Spleen (tissue), 13 donors: ENCODE measurements around the gene DTNB. TPM values are rescaled to one million over a fixed set of nuclear protein-coding genes. Genes with fewer than 3 reads are reported as not detected.
A peak's percentile ranks its signal among the peaks of the same experiment; 100 is the strongest.

ENCODE experiments used
- DNase-seq: peaks from one replicate; pipeline ENCODE4 v3.0.0-alpha.2; 2020
- H3K27ac ChIP-seq, 8 donors: fragments of 200-600 bp; sonication (generic) in 7 of 8; 1 replicate in 4 of 8; 2 replicates in 4 of 8; pipeline versions ENCODE4 v1.5.0 to v1.8.0; 2016 to 2021; ENCODE audit warnings: inconsistent platforms in 4 of 8, mild to moderate bottlenecking in 4 of 8, moderate library complexity in 1 of 8
- H3K27me3 ChIP-seq, 7 donors: fragments of 200-600 bp; sonication (generic) in 6 of 7; replicated peaks in 1 of 7; 1 replicate in 4 of 7; 2 replicates in 3 of 7; pipeline versions ENCODE4 v1.5.0 to v1.8.0; 2016 to 2021; ENCODE audit warnings: inconsistent platforms in 3 of 7, mild to moderate bottlenecking in 1 of 7
- H3K36me3 ChIP-seq, 6 donors: fragments of 200-600 bp; sonication (generic) in 5 of 6; 1 replicate in 4 of 6; 2 replicates in 2 of 6; pipeline versions ENCODE4 v1.5.0 to v1.8.0; 2016 to 2021; ENCODE audit warnings: inconsistent platforms in 2 of 6
- H3K4me1 ChIP-seq, 6 donors: fragments of 200-600 bp; sonication (generic) in 5 of 6; 1 replicate in 3 of 6; 2 replicates in 3 of 6; pipeline versions ENCODE4 v1.5.0 to v1.8.0; 2016 to 2021; ENCODE audit warnings: inconsistent platforms in 3 of 6
- H3K4me3 ChIP-seq, 8 donors: fragments of 200-600 bp; sonication (generic) in 7 of 8; 1 replicate in 4 of 8; 2 replicates in 4 of 8; pipeline versions ENCODE4 v1.5.0 to v1.8.0; 2016 to 2021; ENCODE audit warnings: inconsistent platforms in 4 of 8, mild to moderate bottlenecking in 4 of 8, moderate library complexity in 2 of 8
- H3K9me3 ChIP-seq, 8 donors: fragments of 200-600 bp; sonication (generic) in 7 of 8; 1 replicate in 4 of 8; 2 replicates in 4 of 8; pipeline versions ENCODE4 v1.5.0 to v1.8.0; 2016 to 2021; ENCODE audit warnings: inconsistent platforms in 4 of 8
- POLR2A ChIP-seq, 3 donors: fragments of 450-650 bp; IDR thresholded peaks; one replicate each; pipeline ENCODE4 v1.5.1; 2017; ENCODE audit warnings: antibody characterized with exemption in 3 of 3, mild to moderate bottlenecking in 1 of 3
- POLR2AphosphoS5 ChIP-seq, 3 donors: sonication (generic); formaldehyde crosslinking; IDR thresholded peaks; one replicate each; pipeline ENCODE4 v1.5.1; 2017; ENCODE audit warnings: antibody characterized with exemption in 3 of 3
- WGBS, 5 donors: extraction: QIAGEN DNeasy Blood & Tissue Kit in 3 of 5; methylation state at CpG; one replicate each; pipeline versions ENCODE4 v1.1.5 to v1.1.7; 2013 to 2018; 5-methylcytosine and 5-hydroxymethylcytosine counted together
- intact Hi-C: fragments of 100-400 bp; cut with DNase I; formaldehyde crosslinking; loops from one replicate; pipeline ENCODE4 v1.15.0; 2023; ENCODE audit warnings: low total_unique reads
- long read RNA-seq, 2 donors: transcript quantifications; one replicate each; lab custom pipeline, GENCODE V29; 2026
- polyA plus RNA-seq, 3 donors: library from polyadenylated mRNA; stranded (reverse); fragments of 200-250 nt; gene quantifications; one replicate each; pipeline ENCODE4 v1.2.1, GENCODE V29; 2013
- total RNA-seq, 7 donors: library from RNA; depleted of rRNA in 3 of 7; stranded (reverse); fragments of >200 nt in 3 of 7; fragmentation: NEBNext Ultra II Directional in 4 of 7; extraction: Animal tissue kit (Norgen Biotek cat#: 25700) in 4 of 7; gene quantifications; one replicate each; pipeline versions ENCODE4 v1.1.0 to v1.2.1, GENCODE V29; 2016 to 2021
- TF ChIP-seq, protein P1 (sequence below), 11 experiments: fragments of 200-600 bp in 7 of 11; fragments of 450-650 bp in 4 of 11; sonication (generic) in 4 of 11; IDR thresholded peaks in 8 of 11; conservative IDR thresholded peaks in 3 of 11; 1 replicate in 7 of 11; 2 replicates in 4 of 11; pipeline versions ENCODE4 v1.4.0 to v1.8.0; 2016 to 2021; ENCODE audit warnings: antibody characterized with exemption in 11 of 11, inconsistent platforms in 4 of 11, mild to moderate bottlenecking in 1 of 11
- donor health status: healthy with polysubstance abuse.
- donor health status: DM: no; HTN: no; CAD: no; lungs with moderate emphysema.
- donor health status: DM: no; HTN: no; CAD: no.
- donor health status: Bipolar disorder and iron deficiency.
- donor health status: healthy.
- donor health status: DM: no; HTN: no; CAD: no.
- donor health status: DM: yes; HTN: yes; CAD: no.

DTNB gene
- total RNA-seq (10 to 100 TPM; 13.7 to 28.9 (median 23.9) TPM), polyA plus RNA-seq (1 to 10 TPM; 4.5 to 7.5 (median 5.3) TPM)
- long read RNA-seq, donor 1 = 0 reads
- long read RNA-seq, donor 2 = 0 reads

DNA sequence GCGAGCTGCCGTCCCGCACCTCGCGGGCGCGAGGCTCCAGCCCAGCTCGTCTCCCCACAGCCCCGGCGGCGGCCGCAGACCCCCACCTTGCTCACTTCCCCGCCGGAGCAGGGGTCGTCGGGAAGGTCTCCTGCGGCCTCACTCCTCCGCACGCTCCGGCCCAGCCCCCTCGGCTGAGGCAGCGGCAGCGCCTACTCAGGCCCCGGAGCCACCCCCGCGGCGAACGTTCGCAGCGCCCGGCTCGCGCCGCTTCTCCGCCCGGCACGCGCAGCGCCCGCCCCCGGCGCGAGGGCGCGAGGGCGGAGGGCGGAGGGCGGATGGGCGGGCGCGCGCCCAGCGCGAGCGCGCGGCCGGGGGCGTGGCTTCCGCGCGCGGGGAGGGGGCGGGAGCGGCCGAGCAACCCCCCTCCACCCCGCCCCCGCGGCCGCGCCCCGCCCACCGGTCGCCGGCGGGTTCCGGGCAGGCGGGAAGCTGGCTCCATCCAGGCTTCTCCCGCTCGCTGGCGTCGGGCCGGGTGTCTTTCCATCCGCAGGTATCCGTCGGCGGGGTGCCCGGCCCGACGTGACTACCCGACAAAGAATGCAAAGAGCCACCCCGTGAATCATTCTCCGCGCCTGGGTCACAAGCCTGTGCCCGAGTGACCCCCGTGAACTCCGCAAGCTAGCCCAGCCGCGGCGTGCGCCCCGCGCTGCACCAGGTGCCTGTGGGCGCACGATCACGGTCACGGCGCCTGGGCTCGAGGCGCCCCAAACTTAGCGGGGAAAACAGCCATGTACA is at the start of gene DTNB:
DTNB (minus strand) TSS at position 278 of the 777 bp plus-strand sequence. CDS start 20,917 bp downstream, outside the sequence.
- WGBS, 5 donors = 0 to 2% (median 1%) methylated on average over 8 to 111 of the region's 111 CpGs
- intact Hi-C loops = no loop called here

DNA sequence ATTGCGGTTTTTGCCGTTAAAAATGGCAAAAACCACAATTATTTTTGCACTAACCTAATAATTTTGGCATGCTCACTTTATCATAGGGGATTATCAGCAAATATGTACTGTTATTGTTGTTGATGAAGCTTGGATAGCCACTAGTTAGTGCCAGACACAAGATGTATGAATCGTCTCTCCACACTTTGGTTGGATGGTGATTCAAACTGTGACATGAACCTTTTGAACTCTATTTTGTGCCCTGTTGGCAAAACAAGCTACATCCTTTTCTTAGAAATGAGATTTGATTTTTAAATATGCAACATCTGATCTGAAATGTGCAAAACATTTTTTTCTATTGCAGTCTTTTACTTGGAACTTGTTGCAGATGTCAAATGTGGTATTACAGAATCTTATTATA is 48.8 kb upstream of the DTNB start:
- H3K27ac ChIP-seq = no peak overlapping the region
- no peak overlapping the region for H3K4me3 ChIP-seq
- H3K27me3 ChIP-seq = peaks cover 0 to 7% (median 0%) of the 10 kb centered on the region in 7 donors
- H3K36me3 ChIP-seq = no peaks in the 10 kb centered on the region
- H3K4me1 ChIP-seq = no peaks in the 10 kb centered on the region
- no peak for DNase-seq
- H3K9me3 ChIP-seq = no peaks in the 10 kb centered on the region
- WGBS, 5 donors = 80 to 84% (median 81%) methylated on average over 3 of the region's 3 CpGs
- intact Hi-C loops = no loop called here
- TF ChIP-seq POLR2AphosphoS5 (IDR thresholded peaks at IDR 0.05) (no peak), POLR2A (IDR thresholded peaks at IDR 0.05) (no peak)
- TF ChIP-seq, protein P1, sequence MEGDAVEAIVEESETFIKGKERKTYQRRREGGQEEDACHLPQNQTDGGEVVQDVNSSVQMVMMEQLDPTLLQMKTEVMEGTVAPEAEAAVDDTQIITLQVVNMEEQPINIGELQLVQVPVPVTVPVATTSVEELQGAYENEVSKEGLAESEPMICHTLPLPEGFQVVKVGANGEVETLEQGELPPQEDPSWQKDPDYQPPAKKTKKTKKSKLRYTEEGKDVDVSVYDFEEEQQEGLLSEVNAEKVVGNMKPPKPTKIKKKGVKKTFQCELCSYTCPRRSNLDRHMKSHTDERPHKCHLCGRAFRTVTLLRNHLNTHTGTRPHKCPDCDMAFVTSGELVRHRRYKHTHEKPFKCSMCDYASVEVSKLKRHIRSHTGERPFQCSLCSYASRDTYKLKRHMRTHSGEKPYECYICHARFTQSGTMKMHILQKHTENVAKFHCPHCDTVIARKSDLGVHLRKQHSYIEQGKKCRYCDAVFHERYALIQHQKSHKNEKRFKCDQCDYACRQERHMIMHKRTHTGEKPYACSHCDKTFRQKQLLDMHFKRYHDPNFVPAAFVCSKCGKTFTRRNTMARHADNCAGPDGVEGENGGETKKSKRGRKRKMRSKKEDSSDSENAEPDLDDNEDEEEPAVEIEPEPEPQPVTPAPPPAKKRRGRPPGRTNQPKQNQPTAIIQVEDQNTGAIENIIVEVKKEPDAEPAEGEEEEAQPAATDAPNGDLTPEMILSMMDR (IDR thresholded peaks at IDR 0.05 in 8 of 11, conservative IDR thresholded peaks at IDR 0.05 in 3 of 11) = no peak

More for the DNA sequence above, at the start of gene DTNB:
- H3K9me3 ChIP-seq = no peaks in the 10 kb centered on the region
- peak; percentile 96 for DNase-seq
- peak within 1 kb of the TSS; percentile 81 to 95 (median 91) for H3K27ac ChIP-seq
- no peaks in the 10 kb centered on the region for H3K36me3 ChIP-seq
- H3K4me1 ChIP-seq = peaks cover 3 to 31% (median 20%) of the 10 kb centered on the region in 6 donors
- peak within 1 kb of the TSS; percentile 72 to 95 (median 84) for H3K4me3 ChIP-seq
- H3K27me3 ChIP-seq = no peaks in the 10 kb centered on the region
- TF ChIP-seq POLR2A (IDR thresholded peaks at IDR 0.05) (peak in 1 of 3 donors; percentile 56), POLR2AphosphoS5 (IDR thresholded peaks at IDR 0.05) (peak; percentile 72 to 84 (median 84))
- TF ChIP-seq, protein P1 (IDR thresholded peaks at IDR 0.05 in 8 of 11, conservative IDR thresholded peaks at IDR 0.05 in 3 of 11) = peak in 1 of 11 experiments; percentile 12

DNA sequence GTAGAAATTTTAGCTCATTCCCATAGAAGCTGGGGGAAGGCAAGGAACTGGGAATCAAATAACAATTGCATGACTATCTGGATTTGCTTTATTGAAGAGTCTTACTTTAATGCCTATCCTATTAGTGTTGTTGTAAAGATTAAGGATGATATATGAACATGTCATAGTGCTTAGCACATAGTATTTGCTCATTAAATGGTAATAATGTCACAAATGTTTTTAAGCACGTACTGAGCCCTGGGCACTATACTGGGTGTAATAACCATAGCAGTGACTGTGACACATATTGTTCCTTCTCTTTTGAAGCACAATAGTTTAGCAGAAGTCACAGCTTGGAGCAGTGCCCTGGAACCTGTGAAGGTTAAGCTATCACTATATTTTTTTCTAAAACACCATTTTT is 47.2 kb upstream of the DTNB start:
- WGBS, 5 donors = 81 to 96% (median 84%) methylated on average over 1 of the region's 1 CpG
- DNase-seq = no peak
- H3K4me3 ChIP-seq = no peak overlapping the region
- H3K36me3 ChIP-seq = no peaks in the 10 kb centered on the region
- no peaks in the 10 kb centered on the region for H3K4me1 ChIP-seq
- H3K9me3 ChIP-seq = no peaks in the 10 kb centered on the region
- no peak for TF ChIP-seq POLR2A (IDR thresholded peaks at IDR 0.05)
- TF ChIP-seq POLR2AphosphoS5 (IDR thresholded peaks at IDR 0.05) = no peak
- TF ChIP-seq, protein P1 (IDR thresholded peaks at IDR 0.05 in 8 of 11, conservative IDR thresholded peaks at IDR 0.05 in 3 of 11) = no peak
- intact Hi-C loops = no loop called here
- no peak overlapping the region for H3K27ac ChIP-seq
- H3K27me3 ChIP-seq = peaks cover 0 to 7% (median 0%) of the 10 kb centered on the region in 7 donors

DNA sequence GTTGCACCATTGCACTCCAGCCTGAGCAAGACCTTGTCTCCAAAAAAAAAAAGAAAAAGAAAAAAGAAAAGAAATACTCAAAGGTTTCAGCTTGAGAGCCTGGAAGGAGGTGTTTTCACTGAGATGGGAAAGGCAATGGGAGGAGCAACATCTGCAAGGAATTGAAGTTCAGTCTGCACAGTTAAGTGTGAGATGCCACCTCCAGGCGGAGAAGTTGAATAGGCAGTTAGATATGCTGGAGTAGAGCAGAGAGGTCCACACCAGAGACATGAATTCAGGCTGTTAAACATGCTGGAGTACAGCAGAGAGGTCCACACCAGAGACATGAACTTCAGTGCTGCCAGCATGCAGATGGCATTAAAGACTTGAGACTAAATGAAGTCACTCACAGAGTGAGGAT is 41.4 kb upstream of the DTNB start:
- TF ChIP-seq POLR2AphosphoS5 (IDR thresholded peaks at IDR 0.05) (no peak), POLR2A (IDR thresholded peaks at IDR 0.05) (no peak)
- TF ChIP-seq, protein P1 (IDR thresholded peaks at IDR 0.05 in 8 of 11, conservative IDR thresholded peaks at IDR 0.05 in 3 of 11) = no peak
- 82 to 93% (median 92%) methylated on average over 1 of the region's 1 CpG for WGBS, 5 donors
- H3K4me1 ChIP-seq = peaks cover 0 to 15% (median 13%) of the 10 kb centered on the region in 6 donors
- intact Hi-C loops = no loop called here
- peaks cover 0 to 3% (median 0%) of the 10 kb centered on the region in 7 donors for H3K27me3 ChIP-seq
- no peaks in the 10 kb centered on the region for H3K36me3 ChIP-seq
- no peak overlapping the region for H3K27ac ChIP-seq
- DNase-seq = no peak
- H3K4me3 ChIP-seq = no peak overlapping the region
- no peaks in the 10 kb centered on the region for H3K9me3 ChIP-seq
